Osteoblast (primary cell): ENCODE data around the gene PPFIA4. TPM values are rescaled to one million over a fixed set of nuclear protein-coding genes. Genes with fewer than 3 reads are reported as not detected.

Experiments
- DNase-seq: peaks from one replicate; pipeline ENCODE4 v3.0.0; 2011; ENCODE audit warnings: low spot score, mixed read lengths; ENCODE audit not compliant: insufficient read length; ENCODE audit errors: missing footprints
- H2AFZ ChIP-seq: 2 replicates; pipeline ENCODE4 v1.6.0; 2011; ENCODE audit warnings: mild to moderate bottlenecking, low read length
- H3K27ac ChIP-seq: 2 replicates; pipeline ENCODE4 v1.5.1; 2011; ENCODE audit warnings: mild to moderate bottlenecking, low read depth, low read length, moderate library complexity
- H3K27me3 ChIP-seq: 2 replicates; pipeline ENCODE4 v1.6.0; 2012; ENCODE audit warnings: mild to moderate bottlenecking, control low read depth, inconsistent platforms, low read length, moderate library complexity; ENCODE audit not compliant: insufficient read depth
- H3K36me3 ChIP-seq: 2 replicates; pipeline ENCODE4 v1.5.1; 2011; ENCODE audit warnings: mild to moderate bottlenecking, low read length, control low read depth, moderate library complexity; ENCODE audit not compliant: insufficient read depth
- H3K4me1 ChIP-seq: 2 replicates; pipeline ENCODE4 v1.5.1; 2011; ENCODE audit warnings: mild to moderate bottlenecking, low read length, control low read depth, moderate library complexity; ENCODE audit not compliant: insufficient read depth
- H3K4me2 ChIP-seq: 2 replicates; pipeline ENCODE4 v1.6.0; 2011; ENCODE audit warnings: mild to moderate bottlenecking, low read length; ENCODE audit not compliant: insufficient read depth
- H3K4me3 ChIP-seq: fragments of 200-600 bp; sonication (generic); 3 replicates; pipeline ENCODE4 v1.5.1; 2012; ENCODE audit warnings: mild to moderate bottlenecking, low read length, inconsistent platforms; ENCODE audit not compliant: insufficient read depth
- H3K79me2 ChIP-seq: 2 replicates; pipeline ENCODE4 v1.6.0; 2012; ENCODE audit warnings: mild to moderate bottlenecking, low read length, control low read depth, inconsistent platforms; ENCODE audit not compliant: insufficient read depth
- H3K9me3 ChIP-seq: 2 replicates; pipeline ENCODE4 v1.5.1; 2011; ENCODE audit warnings: low read depth, low read length, control low read depth
- H4K20me1 ChIP-seq: 2 replicates; pipeline ENCODE4 v1.6.0; 2012; ENCODE audit warnings: mild to moderate bottlenecking, low read length, control low read depth; ENCODE audit not compliant: insufficient read depth
- CTCF ChIP-seq: IDR thresholded peaks from 2 replicates; pipeline ENCODE4 v1.5.1; 2011; ENCODE audit warnings: mild to moderate bottlenecking, low read depth, low read length, moderate library complexity; ENCODE audit errors: extremely low read depth
- total RNA-seq: library from RNA; depleted of rRNA; stranded (reverse); fragments of >200 nt; gene quantifications from 2 replicates; pipeline ENCODE4 v1.2.3, GENCODE V29; 2012

Gene PPFIA4
- total RNA-seq, 1 donor, result 10.9 TPM

DNA sequence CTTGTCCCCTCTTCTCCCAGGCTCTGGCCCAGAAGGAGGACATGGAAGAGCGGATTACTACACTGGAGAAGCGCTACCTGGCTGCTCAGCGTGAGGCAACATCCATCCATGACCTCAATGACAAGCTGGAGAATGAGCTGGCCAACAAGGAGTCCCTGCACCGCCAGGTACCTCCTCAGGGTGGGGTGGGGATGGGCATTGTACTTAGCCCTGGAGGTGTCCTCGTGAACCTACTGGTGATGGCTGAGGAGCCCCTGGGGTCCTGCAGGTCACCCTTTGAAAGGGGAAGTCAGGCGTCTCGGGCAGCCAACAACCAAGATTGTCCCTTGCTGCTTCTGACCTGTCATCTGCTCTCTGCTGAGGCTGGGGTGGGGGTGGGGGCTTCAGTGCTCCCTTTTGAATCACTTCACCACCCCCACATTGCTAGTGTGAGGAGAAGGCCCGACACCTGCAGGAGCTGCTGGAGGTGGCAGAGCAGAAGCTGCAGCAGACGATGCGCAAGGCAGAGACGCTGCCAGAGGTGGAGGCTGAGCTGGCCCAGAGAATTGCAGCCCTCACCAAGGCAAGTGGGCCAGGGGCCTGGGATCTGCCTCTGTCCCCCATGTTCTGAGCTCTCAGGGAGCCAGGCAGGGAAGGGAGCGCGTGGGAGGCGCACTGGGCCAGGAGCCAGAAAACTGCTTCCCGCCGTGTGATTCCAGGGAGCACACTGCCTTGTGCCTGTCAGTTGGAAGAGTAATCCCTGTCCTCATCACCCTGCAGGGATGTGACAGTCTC, 19.7 kb downstream of the PPFIA4 start:
- DNase-seq, result peak; percentile 71
- no peak overlapping the region for H3K27ac ChIP-seq
- no peak for TF ChIP-seq CTCF

DNA sequence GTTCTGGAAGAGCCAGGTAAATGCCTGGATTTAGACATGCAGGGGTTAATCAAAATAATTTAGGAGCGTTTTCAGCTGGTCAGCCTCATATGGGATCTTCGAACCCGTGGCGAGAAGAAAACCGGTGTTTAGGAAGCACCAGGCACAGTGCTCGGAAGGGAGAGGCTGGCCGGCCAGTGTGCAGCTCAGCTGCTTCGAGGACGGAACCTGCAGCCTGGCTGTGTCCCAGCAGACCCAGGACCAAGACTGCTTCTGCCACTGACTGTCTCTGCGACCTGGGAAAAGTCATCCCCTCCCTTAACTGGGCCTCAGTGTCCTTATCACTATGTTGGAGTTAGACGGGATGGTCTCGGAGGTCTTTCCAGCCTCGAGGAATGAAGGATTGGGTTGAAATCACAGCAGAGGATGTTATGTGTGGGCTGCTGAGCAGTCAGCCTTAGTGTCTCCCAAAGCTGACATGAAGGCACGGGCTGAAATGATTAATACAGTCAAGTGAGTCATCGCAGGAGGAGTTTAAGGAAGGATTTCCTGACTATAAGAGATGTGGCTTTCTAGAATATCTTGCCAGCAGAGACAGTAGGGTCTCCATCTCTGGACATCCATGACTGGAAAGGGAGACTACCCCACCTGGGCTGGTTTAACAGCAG, 20.8 kb downstream of the PPFIA4 start:
- peak overlapping the region; percentile 21 for H3K4me3 ChIP-seq
- H3K4me1 ChIP-seq, result peaks cover 14% of the 10 kb centered on the region
- peak overlapping the region; percentile 31 for H3K27ac ChIP-seq

More for the DNA sequence above, 19.7 kb downstream of the PPFIA4 start:
- Histone ChIP-seq H4K20me1 (no peaks in the 10 kb centered on the region), H3K9me3 (no peaks in the 10 kb centered on the region), H3K4me1 (peaks cover 14% of the 10 kb centered on the region), H3K4me3 (no peak overlapping the region), H3K79me2 (no peaks in the 10 kb centered on the region), H2AFZ (no peak overlapping the region), H3K4me2 (no peak overlapping the region), H3K27me3 (no peaks in the 10 kb centered on the region), H3K36me3 (no peaks in the 10 kb centered on the region)

DNA sequence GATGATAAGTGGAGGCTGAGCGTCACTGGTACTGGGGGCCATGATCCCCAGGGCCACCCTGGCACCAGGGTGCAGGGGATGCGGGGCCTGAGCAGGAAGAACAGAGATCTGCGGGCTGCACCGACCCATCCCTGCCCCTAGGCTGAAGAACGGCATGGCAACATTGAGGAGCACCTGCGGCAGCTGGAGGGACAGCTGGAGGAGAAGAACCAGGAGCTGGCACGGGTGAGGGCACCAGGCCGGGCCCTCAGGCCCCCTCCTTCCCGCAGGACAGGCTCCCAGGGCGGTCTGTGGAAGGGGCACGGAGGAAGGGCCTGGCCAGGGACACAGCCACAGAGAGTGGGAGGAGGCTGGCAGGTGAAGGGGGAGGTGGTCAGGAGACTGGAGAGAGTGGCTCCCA, 21.8 kb downstream of the PPFIA4 start:
- no peak for DNase-seq
- no peaks in the 10 kb centered on the region for H3K36me3 ChIP-seq
- no peak overlapping the region for H3K27ac ChIP-seq
- no peak for TF ChIP-seq CTCF
- H4K20me1 ChIP-seq, result no peaks in the 10 kb centered on the region
- H3K27me3 ChIP-seq, result no peaks in the 10 kb centered on the region
- H2AFZ ChIP-seq, result no peak overlapping the region
- peaks cover 14% of the 10 kb centered on the region for H3K4me1 ChIP-seq
- H3K9me3 ChIP-seq, result no peaks in the 10 kb centered on the region
- no peak overlapping the region for H3K4me2 ChIP-seq
- H3K4me3 ChIP-seq, result no peak overlapping the region
- no peaks in the 10 kb centered on the region for H3K79me2 ChIP-seq

More for the DNA sequence above, 20.8 kb downstream of the PPFIA4 start:
- Histone ChIP-seq H3K79me2 (no peaks in the 10 kb centered on the region), H3K36me3 (no peaks in the 10 kb centered on the region), H3K27me3 (no peaks in the 10 kb centered on the region), H2AFZ (peak overlapping the region; percentile 39), H4K20me1 (no peaks in the 10 kb centered on the region), H3K4me2 (peak overlapping the region; percentile 62), H3K9me3 (no peaks in the 10 kb centered on the region)
- no peak for TF ChIP-seq CTCF
- DNase-seq, result peak; percentile 99

DNA sequence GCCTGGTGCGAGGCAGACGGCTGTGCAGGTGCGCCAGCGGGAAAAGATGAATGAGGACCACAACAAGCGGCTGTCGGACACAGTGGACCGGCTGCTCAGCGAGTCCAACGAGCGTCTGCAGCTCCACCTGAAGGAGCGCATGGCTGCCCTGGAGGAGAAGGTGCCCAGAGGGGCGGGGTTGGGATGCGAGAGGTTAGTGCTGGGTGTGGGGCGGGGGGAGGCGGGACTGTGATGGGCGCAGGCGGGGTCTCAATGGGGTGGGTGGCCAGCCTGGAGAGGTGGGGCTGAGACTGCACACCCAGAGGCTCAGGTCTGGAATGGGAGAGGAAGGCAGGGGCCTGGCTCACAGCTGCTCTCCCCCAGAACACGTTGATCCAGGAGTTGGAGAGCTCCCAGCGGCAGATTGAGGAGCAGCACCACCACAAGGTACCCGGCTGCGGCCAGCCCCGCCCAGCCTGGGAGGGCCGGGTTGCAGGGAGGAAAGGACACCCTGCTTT, 22.3 kb downstream of the PPFIA4 start:
- H3K27me3 ChIP-seq, result no peaks in the 10 kb centered on the region
- no peak overlapping the region for H3K27ac ChIP-seq
- peaks cover 14% of the 10 kb centered on the region for H3K4me1 ChIP-seq
- TF ChIP-seq CTCF, result no peak
- no peaks in the 10 kb centered on the region for H4K20me1 ChIP-seq
- DNase-seq, result peak; percentile 68
- no peak overlapping the region for H3K4me2 ChIP-seq
- H3K36me3 ChIP-seq, result no peaks in the 10 kb centered on the region
- no peaks in the 10 kb centered on the region for H3K79me2 ChIP-seq
- no peak overlapping the region for H3K4me3 ChIP-seq
- no peaks in the 10 kb centered on the region for H3K9me3 ChIP-seq
- H2AFZ ChIP-seq, result no peak overlapping the region
